ENCODE results near the gene LRP6. TPM values are rescaled to one million over a fixed set of nuclear protein-coding genes. Genes with fewer than 3 reads are reported as not detected.

The LRP6 gene
- total RNA-seq, 1 experiment from 2014 or later: 72.8 TPM

DNA sequence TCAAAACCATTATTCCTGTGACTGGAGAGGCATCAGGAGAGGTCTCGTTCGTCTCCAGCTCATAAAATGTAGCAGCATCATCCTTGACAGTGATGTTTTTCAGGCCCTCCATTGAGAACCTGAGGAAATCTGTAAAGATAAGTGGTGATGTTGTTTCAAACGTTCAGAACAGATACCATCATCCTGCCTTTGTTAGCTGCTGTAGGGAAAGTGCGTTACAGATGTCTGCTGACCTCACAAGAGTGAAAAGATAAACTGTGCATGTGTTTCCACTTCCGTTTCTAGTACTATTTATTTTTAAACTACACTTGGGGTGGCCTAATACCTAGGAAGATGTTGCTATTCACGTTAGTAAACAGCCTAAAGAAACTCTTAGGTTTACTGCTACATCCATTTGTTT lies 167.7 kb downstream of the LRP6 start (continued):
- TF ChIP-seq, protein P1, sequence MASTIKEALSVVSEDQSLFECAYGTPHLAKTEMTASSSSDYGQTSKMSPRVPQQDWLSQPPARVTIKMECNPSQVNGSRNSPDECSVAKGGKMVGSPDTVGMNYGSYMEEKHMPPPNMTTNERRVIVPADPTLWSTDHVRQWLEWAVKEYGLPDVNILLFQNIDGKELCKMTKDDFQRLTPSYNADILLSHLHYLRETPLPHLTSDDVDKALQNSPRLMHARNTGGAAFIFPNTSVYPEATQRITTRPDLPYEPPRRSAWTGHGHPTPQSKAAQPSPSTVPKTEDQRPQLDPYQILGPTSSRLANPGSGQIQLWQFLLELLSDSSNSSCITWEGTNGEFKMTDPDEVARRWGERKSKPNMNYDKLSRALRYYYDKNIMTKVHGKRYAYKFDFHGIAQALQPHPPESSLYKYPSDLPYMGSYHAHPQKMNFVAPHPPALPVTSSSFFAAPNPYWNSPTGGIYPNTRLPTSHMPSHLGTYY (CRISPR knock-in tag; IDR thresholded peaks at IDR 0.05): no peak
- no peak for TF ChIP-seq PRRX2 (CRISPR knock-in tag; IDR thresholded peaks at IDR 0.05)
- TF ChIP-seq, protein P2, sequence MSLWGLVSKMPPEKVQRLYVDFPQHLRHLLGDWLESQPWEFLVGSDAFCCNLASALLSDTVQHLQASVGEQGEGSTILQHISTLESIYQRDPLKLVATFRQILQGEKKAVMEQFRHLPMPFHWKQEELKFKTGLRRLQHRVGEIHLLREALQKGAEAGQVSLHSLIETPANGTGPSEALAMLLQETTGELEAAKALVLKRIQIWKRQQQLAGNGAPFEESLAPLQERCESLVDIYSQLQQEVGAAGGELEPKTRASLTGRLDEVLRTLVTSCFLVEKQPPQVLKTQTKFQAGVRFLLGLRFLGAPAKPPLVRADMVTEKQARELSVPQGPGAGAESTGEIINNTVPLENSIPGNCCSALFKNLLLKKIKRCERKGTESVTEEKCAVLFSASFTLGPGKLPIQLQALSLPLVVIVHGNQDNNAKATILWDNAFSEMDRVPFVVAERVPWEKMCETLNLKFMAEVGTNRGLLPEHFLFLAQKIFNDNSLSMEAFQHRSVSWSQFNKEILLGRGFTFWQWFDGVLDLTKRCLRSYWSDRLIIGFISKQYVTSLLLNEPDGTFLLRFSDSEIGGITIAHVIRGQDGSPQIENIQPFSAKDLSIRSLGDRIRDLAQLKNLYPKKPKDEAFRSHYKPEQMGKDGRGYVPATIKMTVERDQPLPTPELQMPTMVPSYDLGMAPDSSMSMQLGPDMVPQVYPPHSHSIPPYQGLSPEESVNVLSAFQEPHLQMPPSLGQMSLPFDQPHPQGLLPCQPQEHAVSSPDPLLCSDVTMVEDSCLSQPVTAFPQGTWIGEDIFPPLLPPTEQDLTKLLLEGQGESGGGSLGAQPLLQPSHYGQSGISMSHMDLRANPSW (CRISPR knock-in tag; conservative IDR thresholded peaks at IDR 0.05; ENCODE audit: low read depth): no peak

DNA sequence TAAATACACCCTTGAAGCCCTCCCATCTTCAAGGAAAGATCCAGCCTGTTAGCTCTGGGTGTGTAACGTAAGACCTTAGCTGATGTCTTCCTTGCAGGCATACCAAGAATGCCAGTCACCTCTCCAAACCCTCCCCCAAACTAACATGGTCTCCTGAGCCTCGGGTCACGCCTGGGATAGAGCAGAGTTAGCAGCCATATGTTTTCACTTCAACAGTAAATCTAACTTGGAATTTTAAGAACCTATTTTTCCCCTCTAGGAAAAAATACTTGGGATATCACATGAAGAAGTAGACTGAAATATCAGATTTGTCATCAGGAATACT lies 168.2 kb downstream of the LRP6 start:
- no peak overlapping the region for H3K27ac Mint-ChIP-seq
- ChIA-PET CTCF (no interaction called here), POLR2A (no interaction called here)
- ATAC-seq: no peak
- no peaks in the 10 kb centered on the region for H3K27me3 Mint-ChIP-seq (ENCODE audit: low read depth)
- H3K36me3 Mint-ChIP-seq: peaks cover 11% of the 10 kb centered on the region
- no peak for TF ChIP-seq ZNF317 (CRISPR knock-in tag; IDR thresholded peaks at IDR 0.05; ENCODE audit: borderline replicate concordance, low read depth)
- TF ChIP-seq, protein P3, sequence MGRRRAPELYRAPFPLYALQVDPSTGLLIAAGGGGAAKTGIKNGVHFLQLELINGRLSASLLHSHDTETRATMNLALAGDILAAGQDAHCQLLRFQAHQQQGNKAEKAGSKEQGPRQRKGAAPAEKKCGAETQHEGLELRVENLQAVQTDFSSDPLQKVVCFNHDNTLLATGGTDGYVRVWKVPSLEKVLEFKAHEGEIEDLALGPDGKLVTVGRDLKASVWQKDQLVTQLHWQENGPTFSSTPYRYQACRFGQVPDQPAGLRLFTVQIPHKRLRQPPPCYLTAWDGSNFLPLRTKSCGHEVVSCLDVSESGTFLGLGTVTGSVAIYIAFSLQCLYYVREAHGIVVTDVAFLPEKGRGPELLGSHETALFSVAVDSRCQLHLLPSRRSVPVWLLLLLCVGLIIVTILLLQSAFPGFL (CRISPR knock-in tag; IDR thresholded peaks at IDR 0.05; ENCODE audit: borderline replicate concordance): no peak
- TF ChIP-seq SMAD4 (CRISPR knock-in tag; IDR thresholded peaks at IDR 0.05): no peak
- H3K9me3 Mint-ChIP-seq: peaks cover 3% of the 10 kb centered on the region; the same call in 1 of the 2 replicates
- H3K4me3 Mint-ChIP-seq: no peak overlapping the region
- H3K4me1 Mint-ChIP-seq: no peaks in the 10 kb centered on the region
- DNase-seq (ENCODE audit: low spot score): no peak

DNA sequence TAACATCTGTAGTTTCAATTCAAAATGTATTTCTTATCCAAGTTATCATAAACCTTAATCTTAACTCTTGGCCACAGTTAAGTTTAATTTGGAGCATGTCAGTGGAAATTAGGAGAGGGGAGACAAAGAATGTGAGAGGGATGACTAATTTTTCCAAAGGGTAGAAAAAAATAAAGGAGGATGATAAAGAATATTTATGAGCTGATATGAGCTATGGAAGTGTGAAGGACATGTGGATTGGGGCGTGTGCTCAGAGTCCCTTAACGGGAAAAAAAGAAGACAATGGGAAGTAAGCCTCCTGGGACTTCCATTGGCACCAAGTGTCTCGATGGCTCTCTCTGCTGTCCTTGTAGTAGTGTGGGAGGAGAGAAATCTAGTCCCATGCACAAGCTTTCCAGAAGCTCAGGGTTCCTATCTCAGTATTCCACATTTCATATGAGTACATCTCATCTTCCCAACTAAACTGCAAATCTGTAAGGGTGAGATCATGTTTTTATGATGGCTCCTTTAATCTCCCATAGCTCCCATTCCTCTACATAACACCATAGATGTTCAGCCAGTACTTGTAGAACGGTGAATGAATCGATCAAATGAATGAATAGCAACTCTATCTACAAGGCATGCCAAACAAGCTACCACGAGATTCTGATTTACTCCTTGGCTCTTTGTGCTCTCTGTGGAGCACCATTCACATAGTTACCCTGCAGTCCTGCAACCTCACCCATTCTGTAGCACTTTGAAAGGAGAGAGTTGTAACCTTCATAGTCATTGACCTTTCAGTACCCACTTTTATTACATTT lies 168.8 kb downstream of the LRP6 start:
- ChIA-PET CTCF (no interaction called here), POLR2A (no interaction called here)
- no peaks in the 10 kb centered on the region for H3K27me3 Mint-ChIP-seq (ENCODE audit: low read depth)
- H3K9me3 Mint-ChIP-seq: no peaks in the 10 kb centered on the region
- DNase-seq (ENCODE audit: low spot score) (no peak), ATAC-seq (no peak)
- H3K36me3 Mint-ChIP-seq: peaks cover 6% of the 10 kb centered on the region; the same call in 1 of the 2 replicates
- H3K27ac Mint-ChIP-seq: no peak overlapping the region
- no peaks in the 10 kb centered on the region for H3K4me1 Mint-ChIP-seq
- TF ChIP-seq EMX1 (CRISPR knock-in tag; IDR thresholded peaks at IDR 0.05): no peak
- TF ChIP-seq NFE2L1 (CRISPR knock-in tag; IDR thresholded peaks at IDR 0.05): no peak
- TF ChIP-seq, protein P4, sequence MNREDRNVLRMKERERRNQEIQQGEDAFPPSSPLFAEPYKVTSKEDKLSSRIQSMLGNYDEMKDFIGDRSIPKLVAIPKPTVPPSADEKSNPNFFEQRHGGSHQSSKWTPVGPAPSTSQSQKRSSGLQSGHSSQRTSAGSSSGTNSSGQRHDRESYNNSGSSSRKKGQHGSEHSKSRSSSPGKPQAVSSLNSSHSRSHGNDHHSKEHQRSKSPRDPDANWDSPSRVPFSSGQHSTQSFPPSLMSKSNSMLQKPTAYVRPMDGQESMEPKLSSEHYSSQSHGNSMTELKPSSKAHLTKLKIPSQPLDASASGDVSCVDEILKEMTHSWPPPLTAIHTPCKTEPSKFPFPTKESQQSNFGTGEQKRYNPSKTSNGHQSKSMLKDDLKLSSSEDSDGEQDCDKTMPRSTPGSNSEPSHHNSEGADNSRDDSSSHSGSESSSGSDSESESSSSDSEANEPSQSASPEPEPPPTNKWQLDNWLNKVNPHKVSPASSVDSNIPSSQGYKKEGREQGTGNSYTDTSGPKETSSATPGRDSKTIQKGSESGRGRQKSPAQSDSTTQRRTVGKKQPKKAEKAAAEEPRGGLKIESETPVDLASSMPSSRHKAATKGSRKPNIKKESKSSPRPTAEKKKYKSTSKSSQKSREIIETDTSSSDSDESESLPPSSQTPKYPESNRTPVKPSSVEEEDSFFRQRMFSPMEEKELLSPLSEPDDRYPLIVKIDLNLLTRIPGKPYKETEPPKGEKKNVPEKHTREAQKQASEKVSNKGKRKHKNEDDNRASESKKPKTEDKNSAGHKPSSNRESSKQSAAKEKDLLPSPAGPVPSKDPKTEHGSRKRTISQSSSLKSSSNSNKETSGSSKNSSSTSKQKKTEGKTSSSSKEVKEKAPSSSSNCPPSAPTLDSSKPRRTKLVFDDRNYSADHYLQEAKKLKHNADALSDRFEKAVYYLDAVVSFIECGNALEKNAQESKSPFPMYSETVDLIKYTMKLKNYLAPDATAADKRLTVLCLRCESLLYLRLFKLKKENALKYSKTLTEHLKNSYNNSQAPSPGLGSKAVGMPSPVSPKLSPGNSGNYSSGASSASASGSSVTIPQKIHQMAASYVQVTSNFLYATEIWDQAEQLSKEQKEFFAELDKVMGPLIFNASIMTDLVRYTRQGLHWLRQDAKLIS (CRISPR knock-in tag; IDR thresholded peaks at IDR 0.05; ENCODE audit: borderline replicate concordance): no peak
- no peak for TF ChIP-seq ZNF138 (CRISPR knock-in tag; conservative IDR thresholded peaks at IDR 0.05)
- TF ChIP-seq SMAD4 (CRISPR knock-in tag; IDR thresholded peaks at IDR 0.05): no peak
- no peak for TF ChIP-seq FOXJ3 (CRISPR knock-in tag; IDR thresholded peaks at IDR 0.05; ENCODE audit: borderline replicate concordance)
- no peak for TF ChIP-seq GRHL2 (CRISPR knock-in tag; IDR thresholded peaks at IDR 0.05; ENCODE audit: insufficient replicate concordance, severe bottlenecking)
- no peak for TF ChIP-seq RORB (CRISPR knock-in tag; IDR thresholded peaks at IDR 0.05)
- TF ChIP-seq, protein P5, sequence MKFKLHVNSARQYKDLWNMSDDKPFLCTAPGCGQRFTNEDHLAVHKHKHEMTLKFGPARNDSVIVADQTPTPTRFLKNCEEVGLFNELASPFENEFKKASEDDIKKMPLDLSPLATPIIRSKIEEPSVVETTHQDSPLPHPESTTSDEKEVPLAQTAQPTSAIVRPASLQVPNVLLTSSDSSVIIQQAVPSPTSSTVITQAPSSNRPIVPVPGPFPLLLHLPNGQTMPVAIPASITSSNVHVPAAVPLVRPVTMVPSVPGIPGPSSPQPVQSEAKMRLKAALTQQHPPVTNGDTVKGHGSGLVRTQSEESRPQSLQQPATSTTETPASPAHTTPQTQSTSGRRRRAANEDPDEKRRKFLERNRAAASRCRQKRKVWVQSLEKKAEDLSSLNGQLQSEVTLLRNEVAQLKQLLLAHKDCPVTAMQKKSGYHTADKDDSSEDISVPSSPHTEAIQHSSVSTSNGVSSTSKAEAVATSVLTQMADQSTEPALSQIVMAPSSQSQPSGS (CRISPR knock-in tag; IDR thresholded peaks at IDR 0.05; ENCODE audit: borderline replicate concordance, low read depth): no peak
- TF ChIP-seq TP53 (CRISPR knock-in tag; IDR thresholded peaks at IDR 0.05): no peak
- no peak for TF ChIP-seq ATF1 (CRISPR knock-in tag; IDR thresholded peaks at IDR 0.05)
- no peak for TF ChIP-seq ZNF423 (CRISPR knock-in tag; IDR thresholded peaks at IDR 0.05)
- no peak for TF ChIP-seq NR3C1 (CRISPR knock-in tag; conservative IDR thresholded peaks at IDR 0.05; ENCODE audit: low read depth)
- no peak overlapping the region for H3K4me3 Mint-ChIP-seq

All from WTC11 (cell line).